ENCODE results near the gene RPTN.

RPTN gene

GRCh38 chr1:152110860-152111514 is 48.0 kb downstream of the RPTN start:
- TF ChIP-seq ZFX (IDR thresholded peaks at IDR 0.05) (no peak), CTCF (conservative IDR thresholded peaks at IDR 0.05) (no peak)

GRCh38 chr1:152110365-152110859 is 48.6 kb downstream of the RPTN start:
- no peak for TF ChIP-seq ZFX (IDR thresholded peaks at IDR 0.05)
- TF ChIP-seq CTCF (conservative IDR thresholded peaks at IDR 0.05): no peak
- H3K27ac ChIP-seq: no peak overlapping the region

More at GRCh38 chr1:152110860-152111514, 48.0 kb downstream of the RPTN start:
- H3K27ac ChIP-seq: no peak overlapping the region

GRCh38 chr1:152109998-152110294 is 49.1 kb downstream of the RPTN start:
- no peak overlapping the region for H3K27ac ChIP-seq
- TF ChIP-seq ZFX (IDR thresholded peaks at IDR 0.05) (no peak), CTCF (conservative IDR thresholded peaks at IDR 0.05) (no peak)

GRCh38 chr1:152109231-152109997 is 49.6 kb downstream of the RPTN start:
- no peak for TF ChIP-seq ZFX (IDR thresholded peaks at IDR 0.05)
- TF ChIP-seq CTCF (conservative IDR thresholded peaks at IDR 0.05): no peak
- H3K27ac ChIP-seq: no peak overlapping the region

- no peak for TF ChIP-seq ZFX (IDR thresholded peaks at IDR 0.05)
- TF ChIP-seq CTCF (conservative IDR thresholded peaks at IDR 0.05): no peak
- no peak overlapping the region for H3K27ac ChIP-seq
Measured at GRCh38 chr1:152108882-152109222, 50.2 kb downstream of the RPTN start.

GRCh38 chr1:152107984-152108881 is 50.8 kb downstream of the RPTN start:
- no peak overlapping the region for H3K27ac ChIP-seq
- TF ChIP-seq ZFX (IDR thresholded peaks at IDR 0.05) (no peak), CTCF (conservative IDR thresholded peaks at IDR 0.05) (no peak)
